SU-DHL-6 (cell line): ENCODE measurements around the gene TIGIT.

ENCODE experiments used
- H2AFZ ChIP-seq: fragments of 200-600 bp; sonication (generic); 2 replicates; pipeline ENCODE4 v1.6.1; 2014; ENCODE audit warnings: low read depth, mild to moderate bottlenecking, moderate library complexity, mixed read lengths, antibody characterized with exemption, low read length; ENCODE audit not compliant: severe bottlenecking
- H3F3A ChIP-seq: fragments of 200-600 bp; shearing (Covaris generic); 2 replicates; pipeline ENCODE4 v1.6.0; 2016; ENCODE audit warnings: antibody characterized with exemption, mild to moderate bottlenecking; ENCODE audit not compliant: insufficient read depth
- H3K27ac ChIP-seq: fragments of 200-600 bp; sonication (generic); 2 replicates; pipeline ENCODE4 v1.5.1; 2016; ENCODE audit warnings: low read depth, mild to moderate bottlenecking, low read length, moderate library complexity, mixed read lengths
- H3K27me3 ChIP-seq: fragments of 200-600 bp; sonication (generic), shearing (Covaris generic); 2 replicates; pipeline ENCODE4 v1.6.0; 2014; ENCODE audit warnings: mild to moderate bottlenecking, low read length
- H3K36me3 ChIP-seq: fragments of 200-600 bp; sonication (generic); 2 replicates; pipeline ENCODE4 v1.6.1; 2014; ENCODE audit warnings: mild to moderate bottlenecking, low read length, mixed read lengths
- H3K4me2 ChIP-seq: fragments of 300-600, 200-600 bp; shearing (Covaris generic), sonication (generic); 2 replicates; pipeline ENCODE4 v1.6.0; 2014; ENCODE audit warnings: low read length, low read depth, mild to moderate bottlenecking; ENCODE audit not compliant: poor library complexity, severe bottlenecking
- H3K4me3 ChIP-seq: fragments of 200-600 bp; sonication (generic); 2 replicates; pipeline ENCODE4 v1.5.1; 2014; ENCODE audit warnings: antibody characterized with exemption, low read length, mild to moderate bottlenecking, mixed read lengths; ENCODE audit not compliant: insufficient read depth, poor library complexity, severe bottlenecking
- H3K79me2 ChIP-seq: fragments of 200-600 bp; sonication (generic); 2 replicates; pipeline ENCODE4 v1.6.1; 2014; ENCODE audit warnings: mild to moderate bottlenecking, low read length, moderate library complexity; ENCODE audit not compliant: insufficient read depth
- H3K9ac ChIP-seq: fragments of 200-600 bp; sonication (generic); 2 replicates; pipeline ENCODE4 v1.7.0; 2014; ENCODE audit warnings: mild to moderate bottlenecking, low read length
- H3K9me2 ChIP-seq: fragments of 200-600 bp; sonication (generic); replicated peaks from 2 replicates; pipeline ENCODE4 v1.6.1; 2014; ENCODE audit warnings: low read length; ENCODE audit not compliant: insufficient read depth
- H3K9me3 ChIP-seq: fragments of 200-600 bp; sonication (generic); 2 replicates; pipeline ENCODE4 v1.6.1; 2014; ENCODE audit warnings: low read length, mixed read lengths; ENCODE audit not compliant: insufficient read depth
- H4K20me1 ChIP-seq: fragments of 200-600 bp; sonication (generic); 2 replicates; pipeline ENCODE4 v1.6.1; 2014; ENCODE audit warnings: low read depth, mild to moderate bottlenecking, antibody characterized with exemption, low read length, moderate library complexity, mixed read lengths
- EZH2phosphoT487 ChIP-seq: fragments of 200-600 bp; sonication (generic), shearing (Covaris generic); conservative IDR thresholded peaks from 2 replicates; pipeline ENCODE4 v1.6.1; 2018; ENCODE audit warnings: mild to moderate bottlenecking, antibody characterized with exemption, low read length, moderate library complexity, mixed read lengths
- TF ChIP-seq, protein P1 (sequence below): fragments of 200-600 bp; sonication (generic); IDR thresholded peaks from one replicate; pipeline ENCODE4 v1.5.1; 2017; ENCODE audit warnings: antibody characterized with exemption, mild to moderate bottlenecking, low read length, moderate library complexity; ENCODE audit not compliant: insufficient read depth, poor library complexity, severe bottlenecking

TIGIT gene

DNA sequence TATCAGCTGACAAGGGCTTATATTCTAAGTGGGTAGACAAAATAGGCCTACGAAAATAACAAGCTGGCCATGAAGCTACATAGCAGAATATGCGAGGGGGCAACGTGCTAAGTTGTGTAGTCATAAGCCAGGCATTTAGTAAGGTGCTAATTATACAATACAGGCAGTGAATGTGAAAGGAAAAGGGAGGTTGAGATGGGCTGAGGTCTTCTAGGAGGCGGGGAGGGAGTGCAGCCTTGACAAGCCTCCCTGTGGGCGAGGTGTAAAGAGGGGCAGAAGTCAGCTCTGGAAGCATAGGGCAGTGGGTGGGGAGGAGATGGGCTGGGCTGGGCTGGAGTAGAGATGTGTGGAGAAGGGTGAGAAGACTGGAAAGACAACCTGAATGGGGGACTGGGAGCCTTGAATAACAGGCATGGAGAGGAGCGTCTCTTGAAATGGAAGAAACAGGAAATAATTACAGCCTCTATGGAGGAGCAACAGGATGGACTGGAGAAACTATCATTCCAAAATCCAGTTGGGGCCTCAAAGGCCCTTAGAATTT is 1.2 kb downstream of the TIGIT start:
- Histone ChIP-seq H3K4me2 (no peak overlapping the region), H3K9me3 (no peaks in the 10 kb centered on the region), H2AFZ (no peak overlapping the region), H3K9me2 (no peaks in the 10 kb centered on the region), H3K9ac (no peak overlapping the region), H3F3A (peaks cover 10% of the 10 kb centered on the region), H3K79me2 (no peaks in the 10 kb centered on the region), H3K27me3 (no peaks in the 10 kb centered on the region), H4K20me1 (no peaks in the 10 kb centered on the region), H3K27ac (no peak overlapping the region), H3K4me3 (no peak overlapping the region), H3K36me3 (no peaks in the 10 kb centered on the region)
- TF ChIP-seq EZH2phosphoT487, result no peak
- TF ChIP-seq, protein P1, sequence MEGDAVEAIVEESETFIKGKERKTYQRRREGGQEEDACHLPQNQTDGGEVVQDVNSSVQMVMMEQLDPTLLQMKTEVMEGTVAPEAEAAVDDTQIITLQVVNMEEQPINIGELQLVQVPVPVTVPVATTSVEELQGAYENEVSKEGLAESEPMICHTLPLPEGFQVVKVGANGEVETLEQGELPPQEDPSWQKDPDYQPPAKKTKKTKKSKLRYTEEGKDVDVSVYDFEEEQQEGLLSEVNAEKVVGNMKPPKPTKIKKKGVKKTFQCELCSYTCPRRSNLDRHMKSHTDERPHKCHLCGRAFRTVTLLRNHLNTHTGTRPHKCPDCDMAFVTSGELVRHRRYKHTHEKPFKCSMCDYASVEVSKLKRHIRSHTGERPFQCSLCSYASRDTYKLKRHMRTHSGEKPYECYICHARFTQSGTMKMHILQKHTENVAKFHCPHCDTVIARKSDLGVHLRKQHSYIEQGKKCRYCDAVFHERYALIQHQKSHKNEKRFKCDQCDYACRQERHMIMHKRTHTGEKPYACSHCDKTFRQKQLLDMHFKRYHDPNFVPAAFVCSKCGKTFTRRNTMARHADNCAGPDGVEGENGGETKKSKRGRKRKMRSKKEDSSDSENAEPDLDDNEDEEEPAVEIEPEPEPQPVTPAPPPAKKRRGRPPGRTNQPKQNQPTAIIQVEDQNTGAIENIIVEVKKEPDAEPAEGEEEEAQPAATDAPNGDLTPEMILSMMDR, result no peak

DNA sequence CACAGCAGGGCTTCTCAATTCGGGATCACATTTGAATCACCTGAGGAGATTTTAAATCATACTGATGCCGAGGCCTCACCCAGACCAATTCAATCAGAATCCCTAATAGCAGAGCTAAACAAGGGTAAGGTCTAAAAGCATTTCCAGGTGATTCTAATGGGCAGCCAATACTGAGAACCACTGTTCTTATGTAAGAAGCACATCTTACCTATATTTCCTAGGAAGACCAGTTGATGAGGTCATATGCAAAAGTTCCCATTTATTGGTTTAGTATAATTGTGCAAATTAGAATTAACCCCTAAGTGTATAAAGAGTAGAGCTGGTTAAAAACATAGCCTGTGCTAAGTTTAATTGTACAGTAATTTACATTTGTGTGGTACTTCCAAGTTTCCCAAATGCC is 2.1 kb downstream of the TIGIT start:
- no peak overlapping the region for H3K27ac ChIP-seq
- H3F3A ChIP-seq, result peaks cover 10% of the 10 kb centered on the region
- no peaks in the 10 kb centered on the region for H3K27me3 ChIP-seq
- H3K9me3 ChIP-seq, result no peaks in the 10 kb centered on the region
- H3K9ac ChIP-seq, result no peak overlapping the region
- no peak overlapping the region for H3K4me2 ChIP-seq
- no peaks in the 10 kb centered on the region for H3K79me2 ChIP-seq
- H3K4me3 ChIP-seq, result no peak overlapping the region
- TF ChIP-seq, protein P1, result no peak
- TF ChIP-seq EZH2phosphoT487, result no peak
- H3K9me2 ChIP-seq, result no peaks in the 10 kb centered on the region
- no peak overlapping the region for H2AFZ ChIP-seq
- H4K20me1 ChIP-seq, result no peaks in the 10 kb centered on the region
- H3K36me3 ChIP-seq, result no peaks in the 10 kb centered on the region

DNA sequence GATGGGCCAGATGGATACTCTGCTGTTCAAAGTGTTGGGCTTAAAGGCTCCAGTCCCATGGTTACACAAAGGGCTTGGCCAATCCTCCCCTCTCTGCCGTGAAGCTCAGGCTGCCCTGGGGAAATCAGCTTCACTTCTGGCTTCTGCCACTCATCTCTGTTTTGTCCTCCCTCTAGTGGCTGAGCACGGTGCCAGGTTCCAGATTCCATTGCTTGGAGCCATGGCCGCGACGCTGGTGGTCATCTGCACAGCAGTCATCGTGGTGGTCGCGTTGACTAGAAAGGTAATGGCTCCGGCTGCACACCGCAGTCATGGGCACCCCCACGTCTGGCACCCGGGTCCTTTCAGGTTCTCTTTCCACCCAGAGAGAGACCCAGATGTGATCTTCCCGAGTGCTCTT is 5.6 kb downstream of the TIGIT start:
- Histone ChIP-seq H4K20me1 (no peaks in the 10 kb centered on the region), H3K9ac (no peak overlapping the region), H3K4me2 (no peak overlapping the region), H3K27ac (no peak overlapping the region), H3K36me3 (no peaks in the 10 kb centered on the region), H3K4me3 (no peak overlapping the region), H2AFZ (no peak overlapping the region), H3K9me2 (no peaks in the 10 kb centered on the region), H3K9me3 (no peaks in the 10 kb centered on the region), H3K79me2 (no peaks in the 10 kb centered on the region), H3F3A (no peaks in the 10 kb centered on the region), H3K27me3 (no peaks in the 10 kb centered on the region)
- TF ChIP-seq, protein P1, result peak; percentile 57
- no peak for TF ChIP-seq EZH2phosphoT487
